Measurements from ENCODE around the gene WDR74. TPM values are rescaled to one million over a fixed set of nuclear protein-coding genes. Genes with fewer than 3 reads are reported as not detected.
A peak's percentile ranks its signal among the peaks of the same experiment; 100 is the strongest.

Gene WDR74
- total and polyA plus RNA-seq, 2 of the 13 experiments (the other 11 are each of a cell fraction or from before 2014, with no cell fraction given) = 77.0 to 83.3 TPM

DNA sequence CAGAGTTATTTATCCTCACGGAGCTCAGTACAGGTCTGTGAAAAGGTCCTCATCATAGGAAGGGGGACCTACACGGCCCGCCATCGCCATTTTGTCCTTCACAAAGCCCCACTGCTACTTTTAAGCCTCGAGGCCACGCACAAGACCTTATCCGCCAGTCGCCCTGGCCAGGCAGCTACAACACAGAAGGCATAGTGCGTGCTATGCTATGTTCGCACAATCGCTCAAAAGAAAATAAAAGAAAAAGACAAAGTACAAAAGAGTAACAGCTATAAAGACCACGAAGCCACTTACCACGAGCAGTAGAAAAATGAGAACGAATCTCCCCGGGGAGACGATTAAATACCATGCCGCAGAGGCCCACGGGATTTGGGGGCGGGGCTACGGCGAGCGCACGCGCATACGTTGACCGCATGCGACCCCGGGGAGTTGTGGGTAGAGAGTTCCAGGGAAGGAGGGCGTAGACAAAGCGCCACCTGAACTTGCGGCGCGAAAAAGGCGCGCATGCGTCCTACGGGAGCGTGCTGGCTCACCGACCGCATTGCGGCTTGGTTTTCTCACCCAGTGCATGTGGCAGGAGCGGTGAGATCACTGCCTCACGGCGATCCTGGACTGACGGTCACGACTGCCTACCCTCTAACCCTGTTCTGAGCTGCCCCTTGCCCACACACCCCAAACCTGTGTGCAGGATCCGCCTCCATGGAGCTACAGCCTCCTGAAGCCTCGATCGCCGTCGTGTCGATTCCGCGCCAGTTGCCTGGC lies 16.4 kb upstream of the WDR74 start (continued):
- peak; percentile 88; the same call in 1 of the 2 replicates for TF ChIP-seq TEAD2 (CRISPR knock-in tag; IDR thresholded peaks at IDR 0.05)
- TF ChIP-seq, protein P1, sequence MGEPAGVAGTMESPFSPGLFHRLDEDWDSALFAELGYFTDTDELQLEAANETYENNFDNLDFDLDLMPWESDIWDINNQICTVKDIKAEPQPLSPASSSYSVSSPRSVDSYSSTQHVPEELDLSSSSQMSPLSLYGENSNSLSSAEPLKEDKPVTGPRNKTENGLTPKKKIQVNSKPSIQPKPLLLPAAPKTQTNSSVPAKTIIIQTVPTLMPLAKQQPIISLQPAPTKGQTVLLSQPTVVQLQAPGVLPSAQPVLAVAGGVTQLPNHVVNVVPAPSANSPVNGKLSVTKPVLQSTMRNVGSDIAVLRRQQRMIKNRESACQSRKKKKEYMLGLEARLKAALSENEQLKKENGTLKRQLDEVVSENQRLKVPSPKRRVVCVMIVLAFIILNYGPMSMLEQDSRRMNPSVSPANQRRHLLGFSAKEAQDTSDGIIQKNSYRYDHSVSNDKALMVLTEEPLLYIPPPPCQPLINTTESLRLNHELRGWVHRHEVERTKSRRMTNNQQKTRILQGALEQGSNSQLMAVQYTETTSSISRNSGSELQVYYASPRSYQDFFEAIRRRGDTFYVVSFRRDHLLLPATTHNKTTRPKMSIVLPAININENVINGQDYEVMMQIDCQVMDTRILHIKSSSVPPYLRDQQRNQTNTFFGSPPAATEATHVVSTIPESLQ (CRISPR knock-in tag; conservative IDR thresholded peaks at IDR 0.05) = peak; percentile 89; the same call in 1 of the 2 replicates
- no peak for TF ChIP-seq HMG20A (CRISPR knock-in tag; IDR thresholded peaks at IDR 0.05; ENCODE audit: borderline replicate concordance)
- peak; percentile 98 for TF ChIP-seq ZNF232 (CRISPR knock-in tag; IDR thresholded peaks at IDR 0.05; ENCODE audit: borderline replicate concordance)
- TF ChIP-seq IRX3 (CRISPR knock-in tag; IDR thresholded peaks at IDR 0.05; ENCODE audit: borderline replicate concordance, low read depth) = peak; percentile 63; the same call in 1 of the 2 replicates
- no peak for TF ChIP-seq NR3C1 (CRISPR knock-in tag; IDR thresholded peaks at IDR 0.05)
- TF ChIP-seq, protein P2, sequence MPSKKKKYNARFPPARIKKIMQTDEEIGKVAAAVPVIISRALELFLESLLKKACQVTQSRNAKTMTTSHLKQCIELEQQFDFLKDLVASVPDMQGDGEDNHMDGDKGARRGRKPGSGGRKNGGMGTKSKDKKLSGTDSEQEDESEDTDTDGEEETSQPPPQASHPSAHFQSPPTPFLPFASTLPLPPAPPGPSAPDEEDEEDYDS (CRISPR knock-in tag; IDR thresholded peaks at IDR 0.05) = peak; percentile 99
- no peak for TF ChIP-seq PCBP1 (IDR thresholded peaks at IDR 0.05; ENCODE audit: borderline replicate concordance, low read depth, low read length)
- no peak; the same call in 1 of the 2 replicates for TF ChIP-seq AKNA (CRISPR knock-in tag; IDR thresholded peaks at IDR 0.05; ENCODE audit: borderline replicate concordance)
- TF ChIP-seq YY1 (IDR thresholded peaks at IDR 0.05; ENCODE audit: insufficient read depth, insufficient replicate concordance, low read depth, low read length) = peak; percentile 84
- peak; percentile 71 for TF ChIP-seq IRF2 (CRISPR knock-in tag; IDR thresholded peaks at IDR 0.05)
- peak; percentile 84 for TF ChIP-seq TEAD3 (CRISPR knock-in tag; optimal IDR thresholded peaks at IDR 0.05; ENCODE audit: borderline replicate concordance)
- TF ChIP-seq NAIF1 (CRISPR knock-in tag; IDR thresholded peaks at IDR 0.05; ENCODE audit: borderline replicate concordance) = peak; percentile 92
- peak; percentile 63 for TF ChIP-seq FOSL2 (CRISPR knock-in tag; IDR thresholded peaks at IDR 0.05)
- TF ChIP-seq, protein P3, sequence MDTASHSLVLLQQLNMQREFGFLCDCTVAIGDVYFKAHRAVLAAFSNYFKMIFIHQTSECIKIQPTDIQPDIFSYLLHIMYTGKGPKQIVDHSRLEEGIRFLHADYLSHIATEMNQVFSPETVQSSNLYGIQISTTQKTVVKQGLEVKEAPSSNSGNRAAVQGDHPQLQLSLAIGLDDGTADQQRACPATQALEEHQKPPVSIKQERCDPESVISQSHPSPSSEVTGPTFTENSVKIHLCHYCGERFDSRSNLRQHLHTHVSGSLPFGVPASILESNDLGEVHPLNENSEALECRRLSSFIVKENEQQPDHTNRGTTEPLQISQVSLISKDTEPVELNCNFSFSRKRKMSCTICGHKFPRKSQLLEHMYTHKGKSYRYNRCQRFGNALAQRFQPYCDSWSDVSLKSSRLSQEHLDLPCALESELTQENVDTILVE (CRISPR knock-in tag; IDR thresholded peaks at IDR 0.05) = peak; percentile 32; the same call in 1 of the 2 replicates
- TF ChIP-seq SNRNP70 (IDR thresholded peaks at IDR 0.05; ENCODE audit: low read depth, low read length) = no peak
- peak; percentile 83 for TF ChIP-seq RBM22 (optimal IDR thresholded peaks at IDR 0.05; ENCODE audit: low read length)
- TF ChIP-seq KLF16 (CRISPR knock-in tag; IDR thresholded peaks at IDR 0.05) = peak in 1 of 2 experiments; percentile 98; a peak in 2 of 4 replicates
- peak; percentile 45; the same call in 1 of the 2 replicates for TF ChIP-seq NR2F2 (IDR thresholded peaks at IDR 0.05; ENCODE audit: borderline replicate concordance, low read depth)

Data from HepG2 (cell line).